Measurements from ENCODE around the gene FOXK1. TPM values are rescaled to one million over a fixed set of nuclear protein-coding genes. Genes with fewer than 3 reads are reported as not detected.
"Not testable (repeated sequence)": the region's sequence is repeated elsewhere in the genome, so short reads cannot be mapped to it uniquely, and the experiment has no call there.

FOXK1 gene
- total RNA-seq, 2 experiments from 2014 or later: 35.0 to 35.4 TPM

DNA sequence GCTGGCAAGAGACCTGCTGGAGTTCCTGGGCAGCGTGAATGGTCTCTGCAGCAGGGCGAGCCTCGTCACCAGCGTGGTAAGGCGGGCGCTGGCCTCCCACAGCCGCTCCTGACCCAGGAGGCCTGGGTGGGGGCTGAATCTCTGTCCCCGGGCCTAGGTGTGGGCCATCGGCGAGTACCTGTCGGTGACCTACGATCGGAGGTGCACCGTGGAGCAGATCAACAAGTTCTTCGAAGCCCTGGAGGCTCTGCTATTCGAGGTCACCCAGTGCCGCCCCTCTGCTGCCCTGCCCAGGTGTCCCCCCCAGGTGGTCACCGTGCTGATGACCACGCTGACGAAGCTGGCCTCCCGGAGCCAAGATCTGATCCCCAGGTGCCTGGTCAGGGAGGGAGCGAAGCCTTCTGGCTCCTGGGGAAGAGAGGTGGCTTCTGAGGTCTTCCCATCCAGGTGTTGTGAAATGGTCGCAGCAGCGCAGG lies 108.5 kb downstream of the FOXK1 start:
- H3K27ac Mint-ChIP-seq: no peak overlapping the region
- CTCF ChIA-PET: interaction anchor here (0.7 to 3.0 kb wide), 2 partner anchors 65 to 94 kb away, joined by 5 to 11 read pairs; partner anchors contain the start of gene RADIL
- peaks cover 3% of the 10 kb centered on the region for H3K4me1 Mint-ChIP-seq (ENCODE audit: low read depth)
- peaks cover 10% of the 10 kb centered on the region for H3K36me3 Mint-ChIP-seq (ENCODE audit: low read depth)
- H3K27me3 Mint-ChIP-seq (ENCODE audit: low read depth): no peaks in the 10 kb centered on the region
- H3K9me3 Mint-ChIP-seq: no peaks in the 10 kb centered on the region
- DNase-seq: no peak
- intact Hi-C loops (cut with micrococcal nuclease): loop anchor here (10.0 kb wide), 1 partner anchor 184 kb away; no protein-coding TSS in a partner anchor
- no peak overlapping the region for H3K4me3 Mint-ChIP-seq

DNA sequence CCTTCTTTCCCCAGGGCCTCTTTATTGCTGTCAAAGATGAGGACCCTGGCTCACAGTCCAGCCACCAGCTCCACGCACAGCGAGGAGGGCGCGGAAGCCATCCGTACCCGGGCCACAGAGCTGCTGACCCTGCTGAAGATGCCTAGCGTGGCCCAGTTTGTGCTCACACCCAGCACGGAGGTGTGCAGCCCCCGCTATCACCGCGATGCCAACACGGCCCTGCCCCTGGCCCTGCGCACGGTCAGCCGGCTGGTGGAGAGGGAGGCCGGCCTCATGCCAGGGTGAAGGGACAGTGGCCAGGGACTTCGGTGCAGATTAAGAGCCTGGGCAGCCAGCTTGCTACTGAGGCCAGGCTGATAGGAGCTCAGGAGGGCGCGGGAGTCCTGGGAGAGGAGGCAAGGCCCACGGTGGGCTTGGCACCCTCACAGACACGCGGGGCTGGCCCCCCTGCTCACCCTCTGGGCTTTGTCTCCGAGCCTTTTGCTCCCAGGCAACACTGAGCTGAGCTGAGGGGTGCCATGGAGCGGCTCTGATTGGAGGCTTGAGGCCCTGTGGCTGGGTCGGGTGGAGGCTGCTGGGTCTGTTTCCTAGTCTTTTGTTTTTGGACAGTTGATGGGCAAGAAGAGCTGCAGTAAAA lies 109.1 kb downstream of the FOXK1 start:
- Mint-ChIP-seq H3K9me3 (no peaks in the 10 kb centered on the region), H3K4me3 (no peak overlapping the region), H3K27ac (no peak overlapping the region), H3K4me1 (ENCODE audit: low read depth) (peaks cover 3% of the 10 kb centered on the region), H3K27me3 (ENCODE audit: low read depth) (no peaks in the 10 kb centered on the region), H3K36me3 (ENCODE audit: low read depth) (peaks cover 10% of the 10 kb centered on the region)
- intact Hi-C loops (cut with micrococcal nuclease): loop anchor here (10.0 kb wide), 1 partner anchor 184 kb away; no protein-coding TSS in a partner anchor
- CTCF ChIA-PET: interaction anchor here (0.7 to 3.0 kb wide), 5 partner anchors 9 to 294 kb away, joined by 3 to 11 read pairs (median 3); partner anchors contain the start of gene RADIL
- no peak for DNase-seq

DNA sequence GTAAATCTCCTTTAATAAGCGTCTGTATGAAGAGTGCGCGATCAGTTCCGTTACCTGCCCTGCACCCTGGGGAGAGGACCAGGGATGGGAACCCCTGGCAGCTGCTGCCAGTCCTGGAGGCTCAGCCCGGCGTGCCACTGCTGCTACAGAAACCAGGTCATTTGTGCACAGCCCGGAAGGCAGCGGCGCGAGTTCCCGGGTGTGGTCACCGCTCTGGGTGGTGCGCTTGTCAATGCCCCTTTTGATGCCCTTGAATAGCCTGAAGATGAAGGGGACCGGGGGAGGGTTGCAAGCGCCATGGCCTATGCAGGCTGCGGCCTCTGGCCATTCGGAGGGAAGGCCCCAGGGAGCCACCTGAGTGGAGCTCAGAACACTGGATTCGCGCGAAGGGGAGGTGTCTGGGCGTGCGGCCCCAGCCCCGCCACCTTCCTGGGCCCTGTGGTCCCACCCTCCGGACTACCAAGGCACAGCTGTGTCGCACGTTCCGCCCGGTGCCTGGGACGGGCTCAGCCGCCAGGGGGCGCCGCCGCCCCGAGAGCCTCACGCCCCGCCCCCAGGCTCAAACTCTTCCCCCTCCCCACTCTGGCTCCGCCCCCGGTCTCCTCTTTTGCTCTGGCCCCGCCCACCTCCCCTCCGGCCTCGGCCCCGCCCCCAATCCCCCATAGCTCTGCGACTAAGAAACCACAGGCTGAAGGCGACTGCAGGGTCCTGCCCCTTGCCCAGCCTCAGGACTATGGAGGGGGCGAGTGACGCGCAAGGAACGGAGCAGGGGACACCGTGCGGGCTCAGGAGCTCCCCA lies 109.8 kb downstream of the FOXK1 start:
- Mint-ChIP-seq H3K4me3 (no peak overlapping the region), H3K27me3 (ENCODE audit: low read depth) (no peaks in the 10 kb centered on the region), H3K36me3 (ENCODE audit: low read depth) (peaks cover 10% of the 10 kb centered on the region), H3K27ac (no peak overlapping the region), H3K9me3 (no peaks in the 10 kb centered on the region), H3K4me1 (ENCODE audit: low read depth) (peaks cover 3% of the 10 kb centered on the region)
- CTCF ChIA-PET: interaction anchor here (0.8 to 3.0 kb wide), 6 partner anchors 9 to 293 kb away, joined by 3 to 11 read pairs (median 3); partner anchors contain the start of gene RADIL
- intact Hi-C loops (cut with micrococcal nuclease): loop anchor here (1.0 to 10.0 kb wide), 2 partner anchors 91 to 183 kb away; partner anchors contain the start of gene RADIL
- peak; percentile 81 for DNase-seq

- H3K4me3 Mint-ChIP-seq: no peak overlapping the region
- intact Hi-C loops (cut with micrococcal nuclease): loop anchor here (1.0 to 10.0 kb wide), 2 partner anchors 91 to 182 kb away; partner anchors contain the start of gene RADIL
- peaks cover 3% of the 10 kb centered on the region for H3K4me1 Mint-ChIP-seq (ENCODE audit: low read depth)
- H3K27ac Mint-ChIP-seq: no peak overlapping the region
- CTCF ChIA-PET: interaction anchor here (0.8 to 3.0 kb wide), 8 partner anchors 8 to 292 kb away, joined by 3 to 11 read pairs (median 3); partner anchors contain the start of genes AP5Z1 and RADIL
- H3K36me3 Mint-ChIP-seq (ENCODE audit: low read depth): peaks cover 10% of the 10 kb centered on the region
- H3K27me3 Mint-ChIP-seq (ENCODE audit: low read depth): no peaks in the 10 kb centered on the region
- peak; percentile 31 for DNase-seq
- H3K9me3 Mint-ChIP-seq: no peaks in the 10 kb centered on the region
Measured at GRCh38 chr7:4792537-4793126, 110.5 kb downstream of the FOXK1 start.

GRCh38 chr7:4793385-4793993 lies 111.4 kb downstream of the FOXK1 start:
- not testable (repeated sequence) for H3K27ac Mint-ChIP-seq; H3K36me3 Mint-ChIP-seq (ENCODE audit: low read depth); H3K4me3 Mint-ChIP-seq; H3K27me3 Mint-ChIP-seq (ENCODE audit: low read depth); DNase-seq; H3K9me3 Mint-ChIP-seq; H3K4me1 Mint-ChIP-seq (ENCODE audit: low read depth)
- CTCF ChIA-PET: interaction anchor here (0.8 to 3.0 kb wide), 8 partner anchors 15 to 291 kb away, joined by 3 to 11 read pairs (median 3); partner anchors contain the start of genes AP5Z1 and RADIL
- intact Hi-C loops (cut with micrococcal nuclease): loop anchor here (10.0 kb wide), 1 partner anchor 181 kb away; no protein-coding TSS in a partner anchor

- not testable (repeated sequence) for DNase-seq; H3K4me1 Mint-ChIP-seq (ENCODE audit: low read depth); H3K9me3 Mint-ChIP-seq; H3K27me3 Mint-ChIP-seq (ENCODE audit: low read depth); H3K27ac Mint-ChIP-seq; H3K4me3 Mint-ChIP-seq; H3K36me3 Mint-ChIP-seq (ENCODE audit: low read depth)
- intact Hi-C loops (cut with micrococcal nuclease): loop anchor here (1.0 to 10.0 kb wide), 2 partner anchors 181 to 294 kb away; no protein-coding TSS in a partner anchor
- CTCF ChIA-PET: interaction anchor here (1.0 to 1.2 kb wide), 3 partner anchors 22 to 291 kb away, joined by 3 to 4 read pairs (median 3); partner anchors contain the start of gene RADIL
Measured at GRCh38 chr7:4794171-4794570, 112.1 kb downstream of the FOXK1 start.

- no peaks in the 10 kb centered on the region for H3K27me3 Mint-ChIP-seq (ENCODE audit: low read depth)
- CTCF ChIA-PET: interaction anchor here (0.6 to 1.2 kb wide), 5 partner anchors 22 to 474 kb away, joined by 3 to 6 read pairs (median 3); partner anchors contain the start of gene RADIL
- no peak for DNase-seq
- intact Hi-C loops (cut with micrococcal nuclease): loop anchor here (1.0 to 10.0 kb wide), 2 partner anchors 180 to 294 kb away; no protein-coding TSS in a partner anchor
- peaks cover 3% of the 10 kb centered on the region for H3K4me1 Mint-ChIP-seq (ENCODE audit: low read depth)
- H3K36me3 Mint-ChIP-seq (ENCODE audit: low read depth): peaks cover 9% of the 10 kb centered on the region
- no peak overlapping the region for H3K27ac Mint-ChIP-seq
- H3K9me3 Mint-ChIP-seq: no peaks in the 10 kb centered on the region
- H3K4me3 Mint-ChIP-seq: no peak overlapping the region
Measured at GRCh38 chr7:4794591-4795350, 112.7 kb downstream of the FOXK1 start.

GRCh38 chr7:4796453-4796852 lies 114.4 kb downstream of the FOXK1 start:
- Mint-ChIP-seq H3K27ac (no peak overlapping the region), H3K9me3 (no peaks in the 10 kb centered on the region), H3K4me3 (no peak overlapping the region), H3K27me3 (ENCODE audit: low read depth) (no peaks in the 10 kb centered on the region), H3K36me3 (ENCODE audit: low read depth) (peaks cover 2% of the 10 kb centered on the region), H3K4me1 (ENCODE audit: low read depth) (peaks cover 2% of the 10 kb centered on the region)
- CTCF ChIA-PET: interaction anchor here (1.3 to 3.8 kb wide), 3 partner anchors 87 to 390 kb away, joined by 3 to 23 read pairs (median 4); partner anchors contain the start of gene RADIL
- intact Hi-C loops (cut with micrococcal nuclease): loop anchor here (10.0 kb wide), 1 partner anchor 178 kb away; no protein-coding TSS in a partner anchor
- no peak for DNase-seq

DNA sequence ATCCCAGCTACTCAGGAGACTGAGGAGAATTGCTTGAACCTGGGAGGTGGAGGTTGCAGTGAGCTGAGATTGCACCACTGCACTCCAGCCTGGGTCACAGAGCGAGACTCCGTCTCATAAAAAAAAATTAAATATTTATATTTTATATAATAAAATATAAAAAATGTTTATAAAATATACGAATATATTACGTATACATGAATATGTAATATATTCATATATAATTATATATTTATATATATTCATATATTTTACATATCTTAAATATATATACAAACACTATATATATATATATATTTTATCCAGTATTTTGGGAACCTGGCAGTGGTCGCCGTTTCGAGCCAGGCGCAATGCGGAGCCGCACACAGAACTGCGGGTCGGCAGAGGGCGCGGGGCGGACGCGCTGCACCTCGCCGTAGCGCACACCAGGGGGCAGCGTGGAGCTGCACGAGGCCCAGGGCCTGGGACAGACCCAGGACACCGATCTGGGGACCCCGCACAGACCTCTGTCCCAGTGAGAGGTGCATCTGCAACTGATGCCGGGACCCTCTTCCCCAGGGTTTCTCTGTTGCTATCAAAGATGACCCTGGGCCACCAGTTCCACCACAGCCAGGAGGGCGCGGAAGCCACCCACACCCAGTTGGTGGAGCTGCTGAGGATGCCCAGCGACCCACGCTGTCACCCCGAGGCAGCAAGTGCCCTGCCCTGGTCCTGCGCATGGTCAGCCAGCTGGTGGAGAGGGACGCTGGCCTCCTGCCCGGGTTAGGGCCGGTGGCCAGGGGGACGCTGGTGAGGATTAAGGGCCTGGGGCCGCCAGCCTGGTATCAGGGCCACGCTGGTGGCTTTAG lies 116.0 kb downstream of the FOXK1 start:
- no peaks in the 10 kb centered on the region for H3K36me3 Mint-ChIP-seq (ENCODE audit: low read depth)
- H3K4me1 Mint-ChIP-seq (ENCODE audit: low read depth): no peaks in the 10 kb centered on the region
- no peaks in the 10 kb centered on the region for H3K27me3 Mint-ChIP-seq (ENCODE audit: low read depth)
- H3K4me3 Mint-ChIP-seq: no peak overlapping the region
- peak; percentile 60 for DNase-seq
- CTCF ChIA-PET: interaction anchor here (0.6 to 3.8 kb wide), 15 partner anchors 9 to 298 kb away, joined by 3 to 24 read pairs (median 3); partner anchors contain the start of genes RADIL and RBAK
- intact Hi-C loops (cut with micrococcal nuclease): loop anchor here (1.0 to 10.0 kb wide), 3 partner anchors 85 to 287 kb away; partner anchors contain the start of gene RADIL
- no peaks in the 10 kb centered on the region for H3K9me3 Mint-ChIP-seq
- no peak overlapping the region for H3K27ac Mint-ChIP-seq

DNA sequence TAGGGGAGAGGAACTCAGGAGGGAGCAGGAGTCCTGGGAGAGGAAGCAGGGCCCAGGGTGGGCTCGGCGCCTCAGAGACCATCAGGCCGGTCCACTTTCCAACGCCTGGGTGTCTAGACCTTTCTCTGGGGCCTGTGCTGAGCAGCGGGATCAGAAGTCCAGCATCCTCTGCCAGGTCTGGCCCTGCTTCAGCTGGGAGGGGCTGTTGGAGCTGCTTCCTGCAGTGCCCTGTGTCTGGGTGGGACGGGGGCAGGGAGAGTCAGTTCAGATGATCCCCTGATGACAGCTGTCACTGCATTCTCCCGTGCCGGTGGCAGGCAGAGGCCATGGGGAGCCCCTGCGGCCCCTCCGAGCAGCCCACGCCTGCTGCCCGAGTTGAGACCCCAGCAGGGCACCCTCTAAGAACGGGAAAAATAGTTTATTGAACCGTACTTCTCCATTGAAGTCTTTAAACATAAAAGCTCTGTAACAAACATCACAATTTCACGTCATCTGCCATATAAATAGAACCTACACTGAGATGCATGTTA lies 116.7 kb downstream of the FOXK1 start:
- no peaks in the 10 kb centered on the region for H3K4me1 Mint-ChIP-seq (ENCODE audit: low read depth)
- H3K27ac Mint-ChIP-seq: no peak overlapping the region
- CTCF ChIA-PET: interaction anchor here (0.6 to 3.8 kb wide), 12 partner anchors 9 to 290 kb away, joined by 3 to 24 read pairs (median 3); partner anchors contain the start of gene RADIL
- H3K36me3 Mint-ChIP-seq (ENCODE audit: low read depth): no peaks in the 10 kb centered on the region
- H3K27me3 Mint-ChIP-seq (ENCODE audit: low read depth): no peaks in the 10 kb centered on the region
- H3K4me3 Mint-ChIP-seq: no peak overlapping the region
- intact Hi-C loops (cut with micrococcal nuclease): loop anchor here (1.0 to 10.0 kb wide), 3 partner anchors 85 to 287 kb away; partner anchors contain the start of gene RADIL
- no peaks in the 10 kb centered on the region for H3K9me3 Mint-ChIP-seq
- DNase-seq: no peak

Data from activated naive CD4-positive, alpha-beta T cell treated with anti-CD3 and anti-CD28 coated beads for 36 hours (primary cell).